Vagina (tissue), 2 donors: Measurements from ENCODE around the gene REEP6.

Experiments used
- POLR2A ChIP-seq, 2 donors: fragments of 450-650 bp; IDR thresholded peaks; one replicate each; pipeline ENCODE4 v1.6.1; 2017; ENCODE audit warnings: antibody characterized with exemption in 2 of 2, mild to moderate bottlenecking in 2 of 2, moderate library complexity in 2 of 2
- POLR2AphosphoS5 ChIP-seq, 2 donors: sonication (generic); formaldehyde crosslinking; IDR thresholded peaks; one replicate each; pipeline ENCODE4 v1.9.0; 2017; ENCODE audit warnings: antibody characterized with exemption in 2 of 2, mild to moderate bottlenecking in 2 of 2, low read depth in 1 of 2; ENCODE audit not compliant: insufficient read depth in 1 of 2
- TF ChIP-seq, protein P1 (sequence below), 3 experiments: fragments of 450-650 bp in 2 of 3; fragments of 200-600 bp in 1 of 3; sonication (generic) in 1 of 3; IDR thresholded peaks; one replicate each; pipeline ENCODE4 v1.5.1; 2017 to 2019; ENCODE audit warnings: antibody characterized with exemption in 3 of 3, mild to moderate bottlenecking in 2 of 3, moderate library complexity in 2 of 3

DNA sequence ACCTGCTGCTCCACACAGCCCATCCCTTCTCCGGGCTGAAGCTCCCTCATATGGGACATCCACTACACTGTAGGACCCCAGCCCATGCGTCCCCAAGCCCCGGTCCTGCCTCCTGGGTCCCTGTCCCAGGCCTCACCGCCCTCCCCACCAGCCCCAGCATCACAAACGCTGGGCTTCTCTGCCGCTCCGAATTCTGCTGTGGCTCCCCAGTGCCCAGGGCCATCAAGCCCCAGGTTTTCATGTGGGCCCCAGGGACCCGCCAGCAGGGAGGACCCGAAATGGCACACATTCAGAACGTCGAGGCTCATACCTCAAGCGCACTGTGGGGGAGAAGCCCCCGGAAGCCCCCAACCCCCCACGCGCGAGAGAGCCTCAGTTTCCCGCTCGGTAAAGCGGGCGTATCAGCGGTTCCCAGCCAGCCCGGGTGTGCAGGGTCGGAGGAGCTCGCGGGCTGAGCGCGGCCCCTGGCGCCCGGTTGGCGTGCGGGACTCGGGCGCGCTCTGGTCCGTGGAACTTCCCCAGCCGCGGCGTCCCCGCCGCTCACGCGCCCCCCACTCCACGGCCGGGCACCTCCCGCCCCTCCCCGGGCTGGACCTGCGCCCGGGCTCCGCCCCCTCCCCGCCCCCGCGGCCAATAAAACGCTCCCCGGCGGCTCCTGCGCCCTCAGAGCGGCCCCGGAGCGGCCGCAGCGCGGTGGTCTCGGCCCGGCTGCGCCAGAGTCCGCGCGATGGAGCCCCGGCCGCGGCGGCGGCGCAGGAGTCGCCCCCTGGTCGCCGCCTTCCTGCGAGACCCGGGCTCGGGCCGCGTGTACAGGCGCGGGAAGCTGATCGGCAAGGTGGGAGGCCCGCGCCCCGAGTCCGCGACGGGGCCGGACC, 32.7 kb downstream of the REEP6 start, which contains the start of gene PLK5:
- TF ChIP-seq, protein P1, sequence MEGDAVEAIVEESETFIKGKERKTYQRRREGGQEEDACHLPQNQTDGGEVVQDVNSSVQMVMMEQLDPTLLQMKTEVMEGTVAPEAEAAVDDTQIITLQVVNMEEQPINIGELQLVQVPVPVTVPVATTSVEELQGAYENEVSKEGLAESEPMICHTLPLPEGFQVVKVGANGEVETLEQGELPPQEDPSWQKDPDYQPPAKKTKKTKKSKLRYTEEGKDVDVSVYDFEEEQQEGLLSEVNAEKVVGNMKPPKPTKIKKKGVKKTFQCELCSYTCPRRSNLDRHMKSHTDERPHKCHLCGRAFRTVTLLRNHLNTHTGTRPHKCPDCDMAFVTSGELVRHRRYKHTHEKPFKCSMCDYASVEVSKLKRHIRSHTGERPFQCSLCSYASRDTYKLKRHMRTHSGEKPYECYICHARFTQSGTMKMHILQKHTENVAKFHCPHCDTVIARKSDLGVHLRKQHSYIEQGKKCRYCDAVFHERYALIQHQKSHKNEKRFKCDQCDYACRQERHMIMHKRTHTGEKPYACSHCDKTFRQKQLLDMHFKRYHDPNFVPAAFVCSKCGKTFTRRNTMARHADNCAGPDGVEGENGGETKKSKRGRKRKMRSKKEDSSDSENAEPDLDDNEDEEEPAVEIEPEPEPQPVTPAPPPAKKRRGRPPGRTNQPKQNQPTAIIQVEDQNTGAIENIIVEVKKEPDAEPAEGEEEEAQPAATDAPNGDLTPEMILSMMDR (IDR thresholded peaks at IDR 0.05), result no peak
- no peak for TF ChIP-seq POLR2AphosphoS5 (IDR thresholded peaks at IDR 0.05; ENCODE audit: insufficient read depth in 1 of 2, low read depth in 1 of 2)
- TF ChIP-seq POLR2A (IDR thresholded peaks at IDR 0.05), result peak in 1 of 2 donors; percentile 62
